Measurements from ENCODE around the gene OR11H6. TPM values are rescaled to one million over a fixed set of nuclear protein-coding genes. Genes with fewer than 3 reads are reported as not detected.
"Not testable (repeated sequence)": the region's sequence is repeated elsewhere in the genome, so short reads cannot be mapped to it uniquely, and the experiment has no call there.

The OR11H6 gene
- total RNA-seq (not detected), polyA plus RNA-seq (not detected)

- no peaks in the 10 kb centered on the region for H3K36me3 ChIP-seq
- no peak for ATAC-seq
- 16 to 32% methylated on average over 2 of the region's 2 CpGs for WGBS, 2 donors
- no peaks in the 10 kb centered on the region for H3K9me3 ChIP-seq
- no peak within 1 kb of the TSS for H3K27ac ChIP-seq
- no peak within 1 kb of the TSS for H3K4me3 ChIP-seq
- H3K4me1 ChIP-seq: no peaks in the 10 kb centered on the region
- H3K27me3 ChIP-seq: no peaks in the 10 kb centered on the region
- FAIRE-seq: no peak
- intact Hi-C loops (cut with DNase I): no loop called here
- DNase-seq: no peak
- no peak for TF ChIP-seq CTCF (IDR thresholded peaks at IDR 0.05)
Observed at GRCh38 chr14:20223410-20223809, at the start of gene OR11H6. OR11H6 (plus strand) TSS chr14:20223710; CDS start chr14:20223710, 0 bp downstream.

GRCh38 chr14:20174205-20174604 lies 49.3 kb upstream of the OR11H6 start:
- H3K27ac ChIP-seq; intact Hi-C loops (cut with DNase I); H3K27me3 ChIP-seq; H3K9me3 ChIP-seq; H3K4me3 ChIP-seq; DNase-seq; FAIRE-seq; ATAC-seq; H3K4me1 ChIP-seq; H3K36me3 ChIP-seq: not testable (repeated sequence)

GRCh38 chr14:20176330-20176729 lies 47.2 kb upstream of the OR11H6 start:
- H3K9me3 ChIP-seq: no peaks in the 10 kb centered on the region
- intact Hi-C loops (cut with DNase I): no loop called here
- H3K36me3 ChIP-seq: no peaks in the 10 kb centered on the region
- no peak overlapping the region for H3K27ac ChIP-seq
- H3K4me1 ChIP-seq: peaks cover 0 to 10% (median 9%) of the 10 kb centered on the region in 3 donors
- 62 to 76% methylated on average over 6 of the region's 6 CpGs for WGBS, 2 donors
- DNase-seq: no peak
- no peak for ATAC-seq
- H3K27me3 ChIP-seq: no peaks in the 10 kb centered on the region
- TF ChIP-seq CTCF (IDR thresholded peaks at IDR 0.05): no peak
- FAIRE-seq: no peak
- H3K4me3 ChIP-seq: no peak overlapping the region

- Histone ChIP-seq H3K4me1 (peaks cover 0 to 10% (median 9%) of the 10 kb centered on the region in 3 donors), H3K27me3 (no peaks in the 10 kb centered on the region), H3K9me3 (no peaks in the 10 kb centered on the region), H3K4me3 (no peak overlapping the region), H3K36me3 (no peaks in the 10 kb centered on the region), H3K27ac (peak overlapping the region in 2 of 4 donors; percentile 55 to 68)
- 31 to 33% methylated on average over 7 of the region's 7 CpGs for WGBS, 2 donors
- FAIRE-seq (no peak), DNase-seq (peak in 2 of 6 donors; percentile 29 to 33), ATAC-seq (peak; percentile 85 to 94 (median 88))
- intact Hi-C loops (cut with DNase I): no loop called here
- no peak for TF ChIP-seq CTCF (IDR thresholded peaks at IDR 0.05)
Observed at GRCh38 chr14:20177433-20177974, 46.0 kb upstream of the OR11H6 start.

- DNase-seq: no peak
- no peak for FAIRE-seq
- WGBS, 2 donors: 71 to 78% methylated on average over 5 of the region's 5 CpGs
- H3K27me3 ChIP-seq: no peaks in the 10 kb centered on the region
- intact Hi-C loops (cut with DNase I): no loop called here
- H3K4me1 ChIP-seq: peaks cover 0 to 10% (median 9%) of the 10 kb centered on the region in 3 donors
- no peaks in the 10 kb centered on the region for H3K36me3 ChIP-seq
- TF ChIP-seq CTCF (IDR thresholded peaks at IDR 0.05): no peak
- H3K4me3 ChIP-seq: no peak overlapping the region
- peak in 1 of 4 donors; percentile 61 for ATAC-seq
- no peaks in the 10 kb centered on the region for H3K9me3 ChIP-seq
- no peak overlapping the region for H3K27ac ChIP-seq
Observed at GRCh38 chr14:20179218-20179617, 44.3 kb upstream of the OR11H6 start.
